K562 treated with DMSO at 1 percent for 24 hours (cell line): ENCODE results near the gene DYNLRB1. TPM values are rescaled to one million over a fixed set of nuclear protein-coding genes. Genes with fewer than 3 reads are reported as not detected.

Experiments
- total RNA-seq: library from RNA; unstranded; fragments of 300-600 nt; gene quantifications from 2 replicates; pipeline ENCODE4 v1.2.3, GENCODE V29; 2022; ENCODE audit warnings: low read depth; ENCODE audit not compliant: insufficient read depth

The DYNLRB1 gene
- total RNA-seq = 386 and 421 TPM in 2 replicates

DNA sequence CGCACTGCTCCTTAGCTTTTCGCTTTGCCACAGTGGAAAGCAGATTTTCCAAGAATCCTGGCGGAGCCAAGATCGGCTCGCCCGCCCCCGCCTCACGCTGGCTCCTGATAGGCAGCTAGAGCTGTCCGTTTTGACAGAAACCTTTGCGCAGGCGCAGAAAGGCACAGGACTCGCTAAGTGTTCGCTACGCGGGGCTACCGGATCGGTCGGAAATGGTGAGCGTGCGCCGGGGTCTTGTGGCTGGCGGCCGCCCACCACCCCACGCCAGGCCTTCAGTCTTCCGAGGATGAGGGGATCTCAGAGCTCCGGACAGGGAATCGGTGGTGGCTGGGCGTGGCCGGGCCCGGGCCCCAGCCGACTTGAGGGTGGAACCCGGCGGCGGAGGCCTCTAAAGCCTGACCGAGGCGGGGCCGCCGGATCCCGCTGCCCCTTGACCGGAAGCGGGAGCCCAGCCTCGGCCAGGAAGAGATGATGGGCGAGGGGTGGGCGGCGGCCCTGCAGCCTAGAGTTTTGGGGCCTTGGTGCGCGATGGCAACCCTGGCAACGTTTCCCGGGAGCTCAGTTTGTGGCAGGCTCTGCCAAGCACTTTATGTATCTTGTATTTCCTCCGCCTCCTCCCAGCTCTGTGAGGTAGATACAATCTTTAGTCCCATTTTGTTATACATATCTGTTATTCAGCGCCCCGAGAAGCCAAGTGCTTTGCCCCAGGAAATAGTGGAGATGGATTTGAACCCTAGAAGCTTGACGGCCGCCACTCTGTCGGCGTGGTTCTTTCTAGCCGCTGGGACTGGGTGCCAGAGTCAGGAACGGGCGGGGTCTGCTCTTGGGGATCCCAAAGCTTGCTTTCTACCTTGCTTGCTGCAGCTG lies at the start of gene DYNLRB1:
DYNLRB1 (plus strand) TSS at position 176 of the 867 bp plus-strand sequence; CDS start at position 213, 37 bp downstream.

DNA sequence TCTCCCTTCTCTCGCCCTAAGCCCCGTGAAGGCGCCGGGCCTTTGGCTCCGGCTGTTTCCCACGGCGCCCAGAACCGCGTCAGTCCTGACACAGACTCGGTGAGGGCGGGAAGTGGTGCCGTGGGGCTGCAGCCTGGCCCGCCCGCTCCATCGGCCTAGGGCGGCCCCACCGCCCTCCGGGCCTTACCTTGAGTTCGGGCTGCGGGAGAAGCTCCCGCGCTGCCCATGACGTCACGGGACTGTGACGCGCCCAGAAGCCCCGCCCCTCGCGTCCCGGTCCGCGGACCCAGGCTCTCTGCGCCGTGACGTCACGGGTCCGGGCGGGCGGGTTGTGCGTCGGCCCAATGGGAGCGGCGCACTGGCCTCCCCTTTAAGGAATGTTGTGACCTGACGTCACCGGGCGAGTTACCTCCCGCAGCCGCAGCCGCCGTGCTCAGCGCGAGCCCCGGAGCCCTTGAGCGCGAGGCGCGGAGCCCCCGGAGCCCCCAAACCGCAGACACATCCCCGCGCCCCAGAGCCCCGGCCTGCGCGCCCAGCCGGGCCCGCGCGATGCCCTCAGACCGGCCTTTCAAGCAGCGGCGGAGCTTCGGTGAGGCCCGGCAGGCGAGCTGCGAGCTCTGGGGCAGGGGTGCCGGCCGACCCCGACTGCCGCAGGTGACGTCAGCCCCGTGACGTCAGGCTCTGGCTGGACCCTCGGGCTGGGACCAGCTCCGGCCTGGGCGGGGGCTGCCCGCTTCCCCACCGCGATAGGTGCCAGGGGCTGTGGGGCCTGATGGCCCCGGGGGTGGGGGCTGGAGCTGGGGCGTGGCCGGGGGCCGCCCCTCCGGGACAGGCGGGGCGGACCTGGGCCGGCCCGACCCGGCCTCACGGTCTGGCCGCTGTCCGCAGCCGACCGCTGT lies 42.3 kb downstream of the DYNLRB1 start, which contains the start of gene MAP1LC3A:
MAP1LC3A (plus strand) TSS at position 399 of the 899 bp plus-strand sequence; CDS start at position 550, 151 bp downstream.

Other genes starting within 250 kb of the DYNLRB1 start
- gene AHCY, start 213.1 kb upstream of the DYNLRB1 start, total RNA-seq = 261 and 287 TPM in 2 replicates
- 17.7 and 20.6 TPM in 2 replicates for gene ITCH, start 153.1 kb upstream of the DYNLRB1 start, total RNA-seq
- gene MAP1LC3A, start 42.3 kb downstream of the DYNLRB1 start, total RNA-seq = 0.19 TPM in 1 of 2 replicates, not detected in the other
- gene PIGU, start 160.7 kb downstream of the DYNLRB1 start, total RNA-seq = 15.0 and 18.6 TPM in 2 replicates
- 18.8 and 21.3 TPM in 2 replicates for gene TP53INP2, start 187.9 kb downstream of the DYNLRB1 start, total RNA-seq